ENCODE data around the gene AFF2. TPM values are rescaled to one million over a fixed set of nuclear protein-coding genes. Genes with fewer than 3 reads are reported as not detected.

The AFF2 gene
- total RNA-seq, 2 experiments from 2014 or later, result 0.13 TPM

- Mint-ChIP-seq H3K27me3 (no peaks in the 10 kb centered on the region), H3K27ac (no peak overlapping the region), H3K4me1 (no peaks in the 10 kb centered on the region), H3K36me3 (ENCODE audit: low read depth) (no peaks in the 10 kb centered on the region), H3K4me3 (no peak overlapping the region), H3K9me3 (no peaks in the 10 kb centered on the region)
- ChIA-PET CTCF (interaction anchor here (1.0 kb wide), 1 partner anchor 11 kb away, joined by 3 read pairs; no protein-coding TSS in a partner anchor), POLR2A (no interaction called here)
- DNase-seq, result no peak
These were observed 41.1 kb downstream of the AFF2 start for GRCh38 chrX:148541584-148541940.

GRCh38 chrX:148542481-148543255 is 42.3 kb downstream of the AFF2 start:
- Mint-ChIP-seq H3K9me3 (no peaks in the 10 kb centered on the region), H3K27ac (no peak overlapping the region), H3K27me3 (no peaks in the 10 kb centered on the region), H3K36me3 (ENCODE audit: low read depth) (no peaks in the 10 kb centered on the region), H3K4me1 (no peaks in the 10 kb centered on the region), H3K4me3 (no peak overlapping the region)
- ChIA-PET POLR2A (no interaction called here), CTCF (interaction anchor here (1.0 kb wide), 1 partner anchor 12 kb away, joined by 3 read pairs; no protein-coding TSS in a partner anchor)
- no peak for DNase-seq

- POLR2A ChIA-PET, result no interaction called here
- Mint-ChIP-seq H3K4me3 (no peak overlapping the region), H3K4me1 (no peaks in the 10 kb centered on the region), H3K27me3 (no peaks in the 10 kb centered on the region), H3K36me3 (ENCODE audit: low read depth) (no peaks in the 10 kb centered on the region), H3K9me3 (no peaks in the 10 kb centered on the region), H3K27ac (no peak overlapping the region)
- DNase-seq, result no peak
- CTCF ChIA-PET, result no interaction called here
These were observed 52.4 kb downstream of the AFF2 start for GRCh38 chrX:148552775-148553174.

- Mint-ChIP-seq H3K4me1 (no peaks in the 10 kb centered on the region), H3K27me3 (no peaks in the 10 kb centered on the region), H3K36me3 (ENCODE audit: low read depth) (no peaks in the 10 kb centered on the region), H3K27ac (no peak overlapping the region), H3K4me3 (no peak overlapping the region), H3K9me3 (no peaks in the 10 kb centered on the region)
- no peak for DNase-seq
- ChIA-PET POLR2A (no interaction called here), CTCF (no interaction called here)
These were observed 54.7 kb downstream of the AFF2 start for GRCh38 chrX:148555101-148555500.

- Mint-ChIP-seq H3K4me3 (no peak overlapping the region), H3K36me3 (ENCODE audit: low read depth) (no peaks in the 10 kb centered on the region), H3K27me3 (no peaks in the 10 kb centered on the region), H3K4me1 (no peaks in the 10 kb centered on the region), H3K27ac (no peak overlapping the region), H3K9me3 (no peaks in the 10 kb centered on the region)
- no peak for DNase-seq
- CTCF ChIA-PET, result no interaction called here
- POLR2A ChIA-PET, result no interaction called here
These were observed 55.3 kb downstream of the AFF2 start for GRCh38 chrX:148555571-148556243.

- DNase-seq, result no peak
- Mint-ChIP-seq H3K27ac (no peak overlapping the region), H3K4me3 (no peak overlapping the region), H3K36me3 (ENCODE audit: low read depth) (no peaks in the 10 kb centered on the region), H3K27me3 (no peaks in the 10 kb centered on the region), H3K4me1 (no peaks in the 10 kb centered on the region), H3K9me3 (no peaks in the 10 kb centered on the region)
- ChIA-PET CTCF (no interaction called here), POLR2A (no interaction called here)
These were observed 56.1 kb downstream of the AFF2 start for GRCh38 chrX:148556498-148556897.

GRCh38 chrX:148562846-148563245 is 62.4 kb downstream of the AFF2 start:
- no peaks in the 10 kb centered on the region for H3K4me1 Mint-ChIP-seq
- ChIA-PET CTCF (no interaction called here), POLR2A (no interaction called here)
- H3K36me3 Mint-ChIP-seq (ENCODE audit: low read depth), result no peaks in the 10 kb centered on the region
- DNase-seq, result no peak
- no peaks in the 10 kb centered on the region for H3K27me3 Mint-ChIP-seq
- no peaks in the 10 kb centered on the region for H3K9me3 Mint-ChIP-seq
- no peak overlapping the region for H3K27ac Mint-ChIP-seq
- no peak overlapping the region for H3K4me3 Mint-ChIP-seq

GRCh38 chrX:148567229-148567628 is 66.8 kb downstream of the AFF2 start:
- ChIA-PET POLR2A (no interaction called here), CTCF (no interaction called here)
- no peaks in the 10 kb centered on the region for H3K9me3 Mint-ChIP-seq
- no peaks in the 10 kb centered on the region for H3K36me3 Mint-ChIP-seq (ENCODE audit: low read depth)
- H3K4me3 Mint-ChIP-seq, result no peak overlapping the region
- H3K4me1 Mint-ChIP-seq, result no peaks in the 10 kb centered on the region
- DNase-seq, result no peak
- H3K27ac Mint-ChIP-seq, result no peak overlapping the region
- no peaks in the 10 kb centered on the region for H3K27me3 Mint-ChIP-seq

GRCh38 chrX:148567779-148568178 is 67.4 kb downstream of the AFF2 start:
- Mint-ChIP-seq H3K4me1 (no peaks in the 10 kb centered on the region), H3K4me3 (no peak overlapping the region), H3K36me3 (ENCODE audit: low read depth) (no peaks in the 10 kb centered on the region), H3K27ac (no peak overlapping the region), H3K27me3 (no peaks in the 10 kb centered on the region), H3K9me3 (no peaks in the 10 kb centered on the region)
- no peak for DNase-seq
- ChIA-PET CTCF (no interaction called here), POLR2A (no interaction called here)

- Mint-ChIP-seq H3K9me3 (no peaks in the 10 kb centered on the region), H3K36me3 (ENCODE audit: low read depth) (no peaks in the 10 kb centered on the region), H3K4me1 (no peaks in the 10 kb centered on the region), H3K4me3 (no peak overlapping the region), H3K27me3 (no peaks in the 10 kb centered on the region), H3K27ac (no peak overlapping the region)
- POLR2A ChIA-PET, result no interaction called here
- DNase-seq, result no peak
- CTCF ChIA-PET, result no interaction called here
These were observed 68.3 kb downstream of the AFF2 start for GRCh38 chrX:148568763-148569162.

GRCh38 chrX:148572337-148572736 is 71.9 kb downstream of the AFF2 start:
- H3K4me3 Mint-ChIP-seq, result no peak overlapping the region
- no peaks in the 10 kb centered on the region for H3K27me3 Mint-ChIP-seq

GRCh38 chrX:148573119-148573518 is 72.7 kb downstream of the AFF2 start:
- no peaks in the 10 kb centered on the region for H3K36me3 Mint-ChIP-seq (ENCODE audit: low read depth)
- ChIA-PET POLR2A (no interaction called here), CTCF (no interaction called here)
- no peak overlapping the region for H3K27ac Mint-ChIP-seq
- no peaks in the 10 kb centered on the region for H3K4me1 Mint-ChIP-seq
- no peaks in the 10 kb centered on the region for H3K9me3 Mint-ChIP-seq
- DNase-seq, result no peak
- no peaks in the 10 kb centered on the region for H3K27me3 Mint-ChIP-seq
- no peak overlapping the region for H3K4me3 Mint-ChIP-seq

More at GRCh38 chrX:148572337-148572736, 71.9 kb downstream of the AFF2 start:
- ChIA-PET POLR2A (no interaction called here), CTCF (no interaction called here)
- H3K27ac Mint-ChIP-seq, result no peak overlapping the region
- H3K9me3 Mint-ChIP-seq, result no peaks in the 10 kb centered on the region
- no peaks in the 10 kb centered on the region for H3K4me1 Mint-ChIP-seq
- H3K36me3 Mint-ChIP-seq (ENCODE audit: low read depth), result no peaks in the 10 kb centered on the region
- DNase-seq, result no peak

- Mint-ChIP-seq H3K27ac (no peak overlapping the region), H3K27me3 (no peaks in the 10 kb centered on the region), H3K9me3 (no peaks in the 10 kb centered on the region), H3K4me3 (no peak overlapping the region), H3K4me1 (no peaks in the 10 kb centered on the region), H3K36me3 (ENCODE audit: low read depth) (no peaks in the 10 kb centered on the region)
- POLR2A ChIA-PET, result no interaction called here
- CTCF ChIA-PET, result no interaction called here
- DNase-seq, result no peak
These were observed 74.0 kb downstream of the AFF2 start for GRCh38 chrX:148574237-148574973.

GRCh38 chrX:148576396-148576795 is 76.0 kb downstream of the AFF2 start:
- ChIA-PET POLR2A (no interaction called here), CTCF (no interaction called here)
- no peaks in the 10 kb centered on the region for H3K27me3 Mint-ChIP-seq
- H3K4me3 Mint-ChIP-seq, result no peak overlapping the region
- H3K36me3 Mint-ChIP-seq (ENCODE audit: low read depth), result no peaks in the 10 kb centered on the region
- DNase-seq, result no peak
- H3K9me3 Mint-ChIP-seq, result no peaks in the 10 kb centered on the region
- no peak overlapping the region for H3K27ac Mint-ChIP-seq
- no peaks in the 10 kb centered on the region for H3K4me1 Mint-ChIP-seq
